Right lobe of liver (tissue), 4 donors: Measurements from ENCODE around the gene ADNP.

Source experiments
- POLR2A ChIP-seq: fragments of 450-650 bp; IDR thresholded peaks from one replicate; pipeline ENCODE4 v1.6.1; 2017; ENCODE audit warnings: antibody characterized with exemption, mild to moderate bottlenecking
- TF ChIP-seq, protein P1 (sequence below), 4 donors: fragments of 200-600 bp in 3 of 4; fragments of 450-650 bp in 1 of 4; IDR thresholded peaks; one replicate each; pipeline versions ENCODE4 v1.5.1 to v1.8.0; 2016 to 2022; ENCODE audit warnings: antibody characterized with exemption in 4 of 4, mild to moderate bottlenecking in 2 of 4
- donor health status: DM: no; HTN: no; CAD: no.
- donor health status: DM: no; HTN: no; CAD: no.
- donor health status: DM: no; HTN: yes; CAD: no.

- TF ChIP-seq POLR2A = peak; percentile 84
- TF ChIP-seq, protein P1, sequence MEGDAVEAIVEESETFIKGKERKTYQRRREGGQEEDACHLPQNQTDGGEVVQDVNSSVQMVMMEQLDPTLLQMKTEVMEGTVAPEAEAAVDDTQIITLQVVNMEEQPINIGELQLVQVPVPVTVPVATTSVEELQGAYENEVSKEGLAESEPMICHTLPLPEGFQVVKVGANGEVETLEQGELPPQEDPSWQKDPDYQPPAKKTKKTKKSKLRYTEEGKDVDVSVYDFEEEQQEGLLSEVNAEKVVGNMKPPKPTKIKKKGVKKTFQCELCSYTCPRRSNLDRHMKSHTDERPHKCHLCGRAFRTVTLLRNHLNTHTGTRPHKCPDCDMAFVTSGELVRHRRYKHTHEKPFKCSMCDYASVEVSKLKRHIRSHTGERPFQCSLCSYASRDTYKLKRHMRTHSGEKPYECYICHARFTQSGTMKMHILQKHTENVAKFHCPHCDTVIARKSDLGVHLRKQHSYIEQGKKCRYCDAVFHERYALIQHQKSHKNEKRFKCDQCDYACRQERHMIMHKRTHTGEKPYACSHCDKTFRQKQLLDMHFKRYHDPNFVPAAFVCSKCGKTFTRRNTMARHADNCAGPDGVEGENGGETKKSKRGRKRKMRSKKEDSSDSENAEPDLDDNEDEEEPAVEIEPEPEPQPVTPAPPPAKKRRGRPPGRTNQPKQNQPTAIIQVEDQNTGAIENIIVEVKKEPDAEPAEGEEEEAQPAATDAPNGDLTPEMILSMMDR (IDR thresholded peaks at IDR 0.05) = no peak
Observed at GRCh38 chr20:50957798-50958614, 26.8 kb upstream of the ADNP start, which contains the start of gene DPM1.
